Neural progenitor cell (in vitro differentiated cells): ENCODE results near the gene DKK1. TPM values are rescaled to one million over a fixed set of nuclear protein-coding genes. Genes with fewer than 3 reads are reported as not detected.

ENCODE experiments used
- DNase-seq: peaks from one replicate; pipeline ENCODE4 v3.0.0-alpha.2; 2016; ENCODE audit warnings: low spot score
- H2AFZ ChIP-seq: fragments of 200-600 bp; sonication (generic); replicated peaks from 2 replicates; pipeline ENCODE4 v1.6.1; 2016; ENCODE audit warnings: antibody characterized with exemption
- H3F3A ChIP-seq: fragments of 200-600 bp; sonication (generic); 2 replicates; pipeline ENCODE4 v1.6.1; 2016; ENCODE audit warnings: antibody characterized with exemption, low read depth
- H3K27ac ChIP-seq: fragments of 200-600 bp; sonication (generic); 2 replicates; pipeline ENCODE4 v1.5.1; 2016; ENCODE audit warnings: mild to moderate bottlenecking
- H3K27me3 ChIP-seq: fragments of 200-600 bp; sonication (generic); 2 replicates; pipeline ENCODE4 v1.6.1; 2016; ENCODE audit warnings: mild to moderate bottlenecking, moderate library complexity
- H3K36me3 ChIP-seq: fragments of 200-600 bp; sonication (generic); 2 replicates; pipeline ENCODE4 v1.5.1; 2016
- H3K4me1 ChIP-seq: fragments of 200-600 bp; sonication (generic); 2 replicates; pipeline ENCODE4 v1.6.1; 2016; ENCODE audit warnings: mixed run types
- H3K4me2 ChIP-seq: fragments of 200-600 bp; sonication (generic); 2 replicates; pipeline ENCODE4 v1.6.1; 2016
- H3K4me3 ChIP-seq: fragments of 200-600 bp; sonication (generic); 2 replicates; pipeline ENCODE4 v1.5.1; 2016
- H3K79me2 ChIP-seq: fragments of 200-600 bp; sonication (generic); 2 replicates; pipeline ENCODE4 v1.6.1; 2016; ENCODE audit warnings: low read depth
- H3K9ac ChIP-seq: fragments of 200-600 bp; sonication (generic); 2 replicates; pipeline ENCODE4 v1.6.1; 2016
- H3K9me3 ChIP-seq: fragments of 200-600 bp; sonication (generic); 2 replicates; pipeline ENCODE4 v1.5.1; 2016; ENCODE audit warnings: low read depth
- H4K20me1 ChIP-seq: fragments of 200-600 bp; sonication (generic); 2 replicates; pipeline ENCODE4 v1.6.1; 2016; ENCODE audit warnings: low read depth
- H3K27ac Mint-ChIP-seq: 3 replicates; pipeline ENCODE4 v1.8.0; 2021; ENCODE audit warnings: mixed read lengths
- H3K27me3 Mint-ChIP-seq: 2 replicates; pipeline ENCODE4 v1.8.0; 2022; ENCODE audit warnings: low read depth, mild to moderate bottlenecking, inconsistent platforms, moderate library complexity, mixed read lengths; ENCODE audit not compliant: insufficient read depth
- H3K36me3 Mint-ChIP-seq: 3 replicates; pipeline ENCODE4 v1.8.0; 2021; ENCODE audit warnings: mixed read lengths
- H3K4me1 Mint-ChIP-seq: 3 replicates; pipeline ENCODE4 v1.8.0; 2021; ENCODE audit warnings: mixed read lengths
- H3K4me3 Mint-ChIP-seq: 3 replicates; pipeline ENCODE4 v1.8.0; 2021; ENCODE audit warnings: mild to moderate bottlenecking, moderate library complexity, mixed read lengths
- H3K9me3 Mint-ChIP-seq: 3 replicates; pipeline ENCODE4 v1.8.0; 2020; ENCODE audit warnings: mixed read lengths
- EZH2 ChIP-seq: fragments of 200-600 bp; sonication (generic); IDR thresholded peaks from 2 replicates; pipeline ENCODE4 v1.6.1; 2017; ENCODE audit warnings: antibody characterized with exemption, mild to moderate bottlenecking, moderate library complexity
- EZH2phosphoT487 ChIP-seq: fragments of 200-600 bp; sonication (generic); IDR thresholded peaks from 2 replicates; pipeline ENCODE4 v1.6.1; 2017; ENCODE audit warnings: antibody characterized with exemption
- total RNA-seq: library from RNA; depleted of rRNA; stranded (reverse); fragments of >200 nt; gene quantifications from 2 replicates; pipeline ENCODE4 v1.2.3, GENCODE V29; 2015; ENCODE audit warnings: low replicate concordance
- TF ChIP-seq, protein P1 (sequence below): fragments of 200-600 bp; sonication (generic); IDR thresholded peaks from 2 replicates; pipeline ENCODE4 v1.5.1; 2017; ENCODE audit warnings: antibody characterized with exemption, mild to moderate bottlenecking

Gene DKK1
- total RNA-seq, 1 donor from 2014 or later = 16.1 TPM

DNA sequence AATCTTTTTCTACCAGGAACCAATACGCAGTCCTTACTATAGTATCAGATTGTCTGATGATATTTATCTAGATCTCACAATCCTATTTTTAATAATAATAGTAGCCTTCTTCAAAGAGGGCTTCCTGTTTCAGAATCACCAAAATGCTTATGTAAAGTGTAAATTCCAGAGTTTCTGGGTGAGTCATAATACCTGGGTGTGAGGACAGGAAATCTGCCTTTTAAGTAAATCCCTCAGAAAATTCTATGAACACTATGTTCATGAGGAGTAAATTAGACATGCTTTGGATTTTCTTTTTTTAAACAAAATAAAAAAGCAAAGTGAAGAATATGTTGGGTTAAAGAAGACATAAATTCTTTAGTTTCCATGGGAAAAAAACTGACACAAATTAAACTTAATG is 20.5 kb downstream of the DKK1 start:
- no peak overlapping the region for H3K27ac Mint-ChIP-seq
- no peak for DNase-seq
- Histone ChIP-seq H2AFZ (no peak overlapping the region), H3K4me2 (no peak overlapping the region), H3K9ac (no peak overlapping the region), H3K79me2 (no peaks in the 10 kb centered on the region), H3K27me3 (no peaks in the 10 kb centered on the region), H3K9me3 (no peaks in the 10 kb centered on the region), H3K27ac (no peak overlapping the region), H3K36me3 (no peaks in the 10 kb centered on the region), H4K20me1 (no peaks in the 10 kb centered on the region), H3F3A (peaks cover 15% of the 10 kb centered on the region), H3K4me1 (peaks cover 26% of the 10 kb centered on the region), H3K4me3 (no peak overlapping the region)
- no peak overlapping the region for H3K4me3 Mint-ChIP-seq
- peaks cover 18% of the 10 kb centered on the region for H3K4me1 Mint-ChIP-seq
- H3K9me3 Mint-ChIP-seq = no peaks in the 10 kb centered on the region
- H3K27me3 Mint-ChIP-seq = no peaks in the 10 kb centered on the region
- H3K36me3 Mint-ChIP-seq = no peaks in the 10 kb centered on the region
- TF ChIP-seq EZH2phosphoT487 (no peak), EZH2 (no peak)
- TF ChIP-seq, protein P1, sequence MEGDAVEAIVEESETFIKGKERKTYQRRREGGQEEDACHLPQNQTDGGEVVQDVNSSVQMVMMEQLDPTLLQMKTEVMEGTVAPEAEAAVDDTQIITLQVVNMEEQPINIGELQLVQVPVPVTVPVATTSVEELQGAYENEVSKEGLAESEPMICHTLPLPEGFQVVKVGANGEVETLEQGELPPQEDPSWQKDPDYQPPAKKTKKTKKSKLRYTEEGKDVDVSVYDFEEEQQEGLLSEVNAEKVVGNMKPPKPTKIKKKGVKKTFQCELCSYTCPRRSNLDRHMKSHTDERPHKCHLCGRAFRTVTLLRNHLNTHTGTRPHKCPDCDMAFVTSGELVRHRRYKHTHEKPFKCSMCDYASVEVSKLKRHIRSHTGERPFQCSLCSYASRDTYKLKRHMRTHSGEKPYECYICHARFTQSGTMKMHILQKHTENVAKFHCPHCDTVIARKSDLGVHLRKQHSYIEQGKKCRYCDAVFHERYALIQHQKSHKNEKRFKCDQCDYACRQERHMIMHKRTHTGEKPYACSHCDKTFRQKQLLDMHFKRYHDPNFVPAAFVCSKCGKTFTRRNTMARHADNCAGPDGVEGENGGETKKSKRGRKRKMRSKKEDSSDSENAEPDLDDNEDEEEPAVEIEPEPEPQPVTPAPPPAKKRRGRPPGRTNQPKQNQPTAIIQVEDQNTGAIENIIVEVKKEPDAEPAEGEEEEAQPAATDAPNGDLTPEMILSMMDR = no peak

DNA sequence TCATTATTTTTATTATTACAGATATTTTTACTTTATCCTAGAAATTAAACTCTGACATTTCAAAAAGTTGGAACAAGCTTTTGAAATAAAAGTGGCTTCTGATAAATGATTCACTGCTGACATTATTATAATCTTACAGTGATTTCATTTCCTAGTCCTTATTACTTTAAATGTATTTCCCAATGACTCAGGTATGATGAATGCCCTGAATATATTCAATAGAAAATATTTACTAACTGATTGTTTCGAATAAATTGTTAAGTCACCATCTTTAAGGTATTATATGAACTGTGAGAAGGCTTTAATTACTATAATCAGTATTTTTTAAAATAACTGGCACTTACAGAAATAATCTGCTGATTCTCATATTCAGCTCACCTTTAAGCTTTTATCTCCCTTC is 21.6 kb downstream of the DKK1 start:
- H3K4me2 ChIP-seq = no peak overlapping the region
- no peak overlapping the region for H3K4me3 ChIP-seq
- no peaks in the 10 kb centered on the region for H4K20me1 ChIP-seq
- H3K27me3 ChIP-seq = no peaks in the 10 kb centered on the region
- H3K9me3 Mint-ChIP-seq = no peaks in the 10 kb centered on the region
- no peak overlapping the region for H3K27ac ChIP-seq
- H3K4me1 Mint-ChIP-seq = peaks cover 18% of the 10 kb centered on the region
- no peak overlapping the region for H3K27ac Mint-ChIP-seq
- no peaks in the 10 kb centered on the region for H3K79me2 ChIP-seq
- H3K9ac ChIP-seq = no peak overlapping the region
- no peak for DNase-seq
- no peak overlapping the region for H3K4me3 Mint-ChIP-seq
- no peaks in the 10 kb centered on the region for H3K36me3 Mint-ChIP-seq
- H3K4me1 ChIP-seq = peaks cover 26% of the 10 kb centered on the region
- peaks cover 15% of the 10 kb centered on the region for H3F3A ChIP-seq
- no peaks in the 10 kb centered on the region for H3K36me3 ChIP-seq
- H3K27me3 Mint-ChIP-seq = no peaks in the 10 kb centered on the region
- no peaks in the 10 kb centered on the region for H3K9me3 ChIP-seq
- TF ChIP-seq, protein P1 = no peak
- TF ChIP-seq EZH2 = no peak
- TF ChIP-seq EZH2phosphoT487 = no peak
- no peak overlapping the region for H2AFZ ChIP-seq

DNA sequence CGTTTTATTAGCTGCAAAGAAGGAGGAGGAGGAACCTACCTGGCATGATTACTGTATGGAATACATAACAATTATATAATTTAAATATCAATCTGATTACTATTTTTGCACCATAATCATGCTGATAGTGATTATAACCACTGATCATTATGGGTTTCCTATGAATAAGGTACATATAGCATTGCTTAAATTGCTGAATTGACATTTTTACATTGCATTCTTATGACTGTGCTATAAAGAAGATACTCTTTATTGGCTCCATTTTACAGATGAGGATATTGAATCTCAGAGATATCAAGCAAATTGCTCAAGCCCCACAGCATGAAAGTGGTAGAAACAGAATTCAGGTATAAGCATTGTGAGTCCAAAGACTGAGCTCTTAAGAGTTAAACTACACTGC is 23.1 kb downstream of the DKK1 start:
- Histone ChIP-seq H3K27ac (no peak overlapping the region), H4K20me1 (no peaks in the 10 kb centered on the region), H3K4me2 (no peak overlapping the region), H3K9ac (no peak overlapping the region), H3K9me3 (no peaks in the 10 kb centered on the region), H3K79me2 (no peaks in the 10 kb centered on the region), H3K4me1 (peaks cover 12% of the 10 kb centered on the region), H3K27me3 (no peaks in the 10 kb centered on the region), H3F3A (peaks cover 3% of the 10 kb centered on the region), H3K4me3 (no peak overlapping the region), H2AFZ (peak overlapping the region; percentile 3), H3K36me3 (no peaks in the 10 kb centered on the region)
- DNase-seq = no peak
- Mint-ChIP-seq H3K27ac (no peak overlapping the region), H3K36me3 (no peaks in the 10 kb centered on the region), H3K4me3 (no peak overlapping the region), H3K9me3 (no peaks in the 10 kb centered on the region), H3K4me1 (peaks cover 10% of the 10 kb centered on the region), H3K27me3 (no peaks in the 10 kb centered on the region)
- TF ChIP-seq, protein P1 = no peak
- TF ChIP-seq EZH2phosphoT487 (no peak), EZH2 (no peak)
